ENCODE measurements around the gene HTD2. TPM values are rescaled to one million over a fixed set of nuclear protein-coding genes. Genes with fewer than 3 reads are reported as not detected.
A peak's percentile ranks its signal among the peaks of the same experiment; 100 is the strongest.

The HTD2 gene
- total RNA-seq: 0.53 TPM

- peak within 1 kb of the TSS; percentile 77 to 86 for H3K4me3 ChIP-seq
- DNase-seq (ENCODE audit: low spot score in 2 of 2): peak; percentile 90 to 99
- peak; percentile 92 to 98 (median 94) for TF ChIP-seq CTCF (IDR thresholded peaks at IDR 0.05)
- H3K27me3 ChIP-seq: no peaks in the 10 kb centered on the region
- H3K27ac ChIP-seq: peak within 1 kb of the TSS; percentile 96 to 97
- intact Hi-C loops (cut with DNase I): loop anchor here (1.0 to 10.0 kb wide), 8 partner anchors 26 to 709 kb away; partner anchors contain the start of genes ABHD6, ARF4, DENND6A and FLNB
- H3K9me3 ChIP-seq: no peaks in the 10 kb centered on the region
- H3K36me3 ChIP-seq: peaks cover 6 to 11% of the 10 kb centered on the region in 2 donors
- H3K4me1 ChIP-seq: peaks cover 7 to 21% of the 10 kb centered on the region in 2 donors
These were observed at the start of gene HTD2, which contains the start of gene RPP14 for GRCh38 chr3:58305882-58306711. TSS of gene HTD2 (plus strand) at chr3:58306520. CDS start at chr3:58317614, 11,094 bp downstream. TSS of gene RPP14 (plus strand) at chr3:58306245. CDS start at chr3:58310330, 4,085 bp downstream.

- intact Hi-C loops (cut with DNase I): no loop called here
- no peaks in the 10 kb centered on the region for H3K4me1 ChIP-seq
- H3K36me3 ChIP-seq: peaks cover 3 to 24% of the 10 kb centered on the region in 2 donors
- H3K4me3 ChIP-seq: no peak overlapping the region
- H3K27ac ChIP-seq: no peak overlapping the region
- no peak for DNase-seq (ENCODE audit: low spot score in 2 of 2)
- H3K27me3 ChIP-seq: no peaks in the 10 kb centered on the region
- H3K9me3 ChIP-seq: no peaks in the 10 kb centered on the region
- TF ChIP-seq CTCF (IDR thresholded peaks at IDR 0.05): no peak
These were observed 47.8 kb upstream of the HTD2 start for GRCh38 chr3:58258392-58259055.

GRCh38 chr3:58260261-58260731 lies 46.0 kb upstream of the HTD2 start:
- Histone ChIP-seq H3K9me3 (no peaks in the 10 kb centered on the region), H3K4me1 (no peaks in the 10 kb centered on the region), H3K36me3 (peaks cover 3 to 24% of the 10 kb centered on the region in 2 donors), H3K27ac (no peak overlapping the region), H3K27me3 (no peaks in the 10 kb centered on the region), H3K4me3 (no peak overlapping the region)
- intact Hi-C loops (cut with DNase I): no loop called here
- no peak for TF ChIP-seq CTCF (IDR thresholded peaks at IDR 0.05)
- no peak for DNase-seq (ENCODE audit: low spot score in 2 of 2)

- H3K4me3 ChIP-seq: no peak overlapping the region
- intact Hi-C loops (cut with DNase I): no loop called here
These were observed 45.6 kb upstream of the HTD2 start for GRCh38 chr3:58260733-58261132.

More at GRCh38 chr3:58260733-58261132, 45.6 kb upstream of the HTD2 start:
- Histone ChIP-seq H3K9me3 (no peaks in the 10 kb centered on the region), H3K36me3 (peaks cover 3 to 24% of the 10 kb centered on the region in 2 donors), H3K27me3 (no peaks in the 10 kb centered on the region), H3K27ac (no peak overlapping the region), H3K4me1 (no peaks in the 10 kb centered on the region)
- no peak for DNase-seq (ENCODE audit: low spot score in 2 of 2)
- TF ChIP-seq CTCF (IDR thresholded peaks at IDR 0.05): no peak

Measured in ascending aorta (tissue), 2 donors.